Effector CD8-positive, alpha-beta T cell (primary cell): Measurements from ENCODE around the gene GAB2.

Experiments
- DNase-seq: peaks from one replicate; lab custom pipeline; 2025; lab: John Stamatoyannopoulos, UW

The GAB2 gene

DNA sequence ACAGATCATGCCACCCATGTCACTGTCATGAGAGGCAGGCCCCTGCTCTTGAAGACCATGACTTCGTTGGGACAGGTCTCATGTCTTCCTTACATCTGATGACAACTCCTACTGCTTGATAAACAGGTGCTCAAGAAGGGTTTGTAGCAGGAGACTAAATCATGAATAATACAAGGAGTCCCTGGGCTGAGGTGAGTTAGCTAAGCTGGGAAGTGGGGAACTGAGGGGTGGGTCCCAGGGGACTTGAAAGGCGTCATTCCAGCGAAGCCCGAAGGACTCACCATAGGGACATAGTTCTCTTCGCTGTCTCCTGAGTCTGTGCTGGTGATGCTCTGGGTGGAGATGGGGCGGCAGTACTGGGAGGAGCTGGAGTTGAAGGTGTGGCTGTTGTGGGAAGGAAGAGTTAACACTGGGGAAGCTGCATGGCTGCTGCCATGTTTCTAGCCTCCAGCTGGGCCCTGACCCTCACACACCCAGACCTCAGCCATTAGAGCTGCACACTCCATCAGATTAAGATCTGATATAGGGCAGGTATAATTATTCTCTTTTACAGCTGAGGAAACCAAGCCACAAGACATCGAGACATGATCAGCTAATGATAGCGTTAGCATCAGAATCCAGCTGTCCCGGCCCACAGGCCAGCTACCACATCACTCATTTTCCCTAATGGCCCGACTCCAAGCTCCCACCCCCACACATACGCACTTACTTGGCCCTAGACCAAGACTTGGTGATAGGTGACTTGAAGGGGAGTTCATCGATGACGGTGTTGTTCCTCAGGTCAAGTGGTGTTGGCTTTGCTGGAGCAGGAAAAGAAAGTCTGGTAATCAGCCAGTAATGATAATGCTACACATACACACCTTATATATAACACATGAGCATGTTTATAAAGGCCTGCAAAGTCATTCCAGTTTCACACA is 196.0 kb downstream of the GAB2 start:
- DNase-seq: no peak

DNA sequence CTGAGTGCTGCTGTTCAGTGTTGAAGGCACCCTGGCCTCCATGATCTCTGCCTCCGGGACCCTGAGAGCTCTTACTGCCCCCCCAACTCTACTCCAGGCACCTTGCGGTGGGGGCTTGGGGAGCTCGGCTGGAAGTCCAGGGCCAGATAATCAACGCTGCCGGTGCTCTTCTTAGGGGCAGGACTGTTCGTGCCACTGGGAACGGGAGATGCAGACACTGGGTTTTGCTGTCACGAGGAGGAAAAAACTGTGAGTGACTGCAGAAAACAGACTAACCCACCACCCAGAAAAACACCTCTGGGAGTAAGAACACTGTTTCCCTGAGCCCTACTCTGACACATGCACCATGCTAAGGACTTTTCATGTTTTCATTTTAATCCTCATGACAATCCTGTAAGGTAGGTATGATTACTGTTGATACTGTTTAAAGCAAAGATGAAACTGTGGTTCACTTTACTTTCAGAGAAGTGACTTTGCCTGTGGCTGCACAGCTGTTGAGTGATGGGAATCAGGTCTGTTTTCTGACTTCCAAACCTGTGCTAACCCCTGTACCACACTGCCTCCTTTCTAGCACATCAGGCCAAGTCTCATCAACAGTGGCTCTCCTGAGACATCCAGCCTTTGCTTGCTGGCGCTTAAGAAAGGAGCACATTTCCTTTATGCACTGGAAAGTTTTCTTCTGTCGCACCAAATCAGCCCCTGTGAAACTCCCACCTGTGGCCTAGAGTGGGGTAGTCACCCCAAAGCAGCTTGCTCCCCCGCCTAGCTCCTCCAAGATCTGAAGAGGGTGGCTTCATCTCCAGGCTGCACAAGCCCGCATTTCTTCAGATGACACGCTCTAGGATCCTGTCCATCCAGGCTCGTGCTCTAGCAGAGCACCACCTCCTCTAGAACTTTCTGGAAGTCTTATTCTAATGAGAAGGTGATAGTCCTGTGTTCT is 197.1 kb downstream of the GAB2 start:
- DNase-seq: no peak

DNA sequence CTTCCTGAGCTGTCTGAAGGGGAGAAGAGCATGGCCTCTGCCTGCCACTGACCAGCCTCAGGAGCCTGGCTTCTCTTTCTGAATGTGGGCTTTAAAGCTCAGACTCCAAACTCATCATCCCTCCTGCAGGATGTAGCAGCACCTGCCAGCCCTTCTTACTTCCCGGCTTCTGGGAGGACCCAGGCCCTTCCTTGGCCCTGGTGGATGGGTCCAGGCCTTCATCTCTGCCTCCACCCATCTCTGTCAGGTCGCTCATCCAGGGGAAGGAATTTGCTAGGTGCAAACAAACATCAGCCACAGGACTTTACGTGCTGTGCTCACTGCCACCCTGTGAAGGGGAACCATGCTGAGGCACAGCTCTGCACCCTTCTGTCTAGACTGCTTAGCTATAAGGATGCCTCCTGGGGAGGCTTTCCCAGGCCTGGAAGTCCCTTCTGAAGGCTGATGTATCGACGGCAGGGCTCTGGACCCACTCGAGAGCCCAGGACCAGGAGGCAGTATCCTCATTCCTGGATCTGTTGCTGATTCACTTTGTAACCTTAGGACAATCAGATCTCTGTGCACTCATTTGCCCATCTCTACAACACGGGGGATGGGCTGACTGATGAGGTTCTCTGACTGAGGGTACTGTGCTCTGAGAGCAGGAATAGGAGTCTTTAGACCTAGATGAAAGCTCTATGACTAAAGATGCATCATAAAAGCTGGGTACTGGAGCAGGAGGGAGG is 198.0 kb downstream of the GAB2 start:
- DNase-seq: no peak

DNA sequence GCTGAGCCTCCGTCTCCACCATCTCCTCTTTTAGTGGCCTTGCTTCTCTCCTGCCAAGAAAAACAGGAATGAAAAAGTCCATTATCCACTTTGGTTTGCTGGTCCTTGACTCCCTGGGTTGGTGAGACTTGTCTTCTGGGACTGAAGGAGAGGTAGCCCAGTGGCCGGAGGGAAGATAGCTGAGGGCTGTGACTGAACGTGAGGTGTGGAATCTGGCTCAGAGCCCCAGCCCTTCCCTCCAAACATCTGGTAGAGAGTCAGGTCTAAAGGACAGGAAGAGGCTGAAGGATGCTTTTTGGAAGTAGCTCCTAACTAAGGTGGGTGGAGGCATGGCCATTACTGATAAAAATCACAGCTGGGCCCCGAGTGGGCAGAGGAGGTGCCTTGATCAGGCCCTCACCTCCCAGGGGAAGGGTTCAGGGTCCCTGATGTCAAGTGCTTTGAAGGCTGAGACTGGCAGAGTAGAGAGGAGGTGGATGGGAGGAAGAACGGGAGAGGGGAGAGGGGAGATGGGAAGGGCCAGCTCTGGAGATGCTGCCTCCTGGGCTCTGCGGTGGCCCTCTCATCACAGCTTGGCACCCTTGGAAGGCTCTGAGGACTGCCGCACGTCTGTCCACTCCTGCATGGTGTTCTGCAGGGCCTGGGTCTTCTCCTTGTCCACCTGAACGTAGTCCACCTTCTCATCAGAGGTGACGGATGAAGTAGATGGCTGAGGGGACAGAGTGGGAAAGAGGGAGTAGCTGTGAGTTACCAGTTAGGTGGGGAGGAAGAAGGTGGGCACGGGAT is 198.7 kb downstream of the GAB2 start:
- DNase-seq: no peak

DNA sequence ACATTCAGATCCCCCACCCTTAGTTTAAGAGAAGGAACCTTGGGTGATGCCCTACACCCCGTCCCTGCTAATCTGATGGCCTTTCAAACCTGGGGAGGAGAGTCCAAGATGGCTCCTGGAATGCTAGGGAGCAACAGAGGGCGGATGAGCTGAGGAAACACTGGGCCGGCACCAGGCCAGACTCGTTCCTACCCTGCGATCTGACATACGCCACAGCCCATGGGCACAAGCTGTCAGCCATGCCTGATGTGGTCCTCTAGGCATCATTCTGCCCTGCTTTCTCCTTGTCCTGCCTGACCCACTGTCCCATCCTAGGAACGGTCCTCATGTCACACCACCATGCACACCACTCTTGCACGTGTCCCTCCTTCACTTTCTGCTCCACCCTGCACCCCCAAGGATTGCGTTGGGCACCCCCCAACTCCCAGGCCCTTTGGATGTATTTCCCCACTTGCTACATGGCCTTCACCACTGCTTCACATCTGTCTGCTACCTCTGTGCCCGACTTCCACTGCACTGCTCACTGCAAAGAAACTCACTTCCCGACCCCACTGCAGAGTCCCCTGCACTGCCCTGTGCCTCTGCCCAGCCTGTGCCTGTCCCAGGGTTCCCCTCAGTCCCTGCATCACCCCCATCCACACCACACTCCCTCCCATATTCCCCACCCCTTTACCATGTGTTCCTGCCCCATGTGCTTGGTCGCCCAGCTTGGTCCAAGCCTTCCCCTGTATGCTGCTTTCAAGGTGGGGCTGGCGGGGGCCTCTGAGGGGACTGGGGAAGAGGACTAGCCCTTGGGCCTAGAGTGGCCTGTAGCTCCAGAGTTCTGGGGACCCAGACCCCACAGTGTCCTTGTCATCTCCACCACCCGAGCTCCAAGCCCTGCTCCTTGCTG is 199.7 kb downstream of the GAB2 start:
- DNase-seq: no peak

DNA sequence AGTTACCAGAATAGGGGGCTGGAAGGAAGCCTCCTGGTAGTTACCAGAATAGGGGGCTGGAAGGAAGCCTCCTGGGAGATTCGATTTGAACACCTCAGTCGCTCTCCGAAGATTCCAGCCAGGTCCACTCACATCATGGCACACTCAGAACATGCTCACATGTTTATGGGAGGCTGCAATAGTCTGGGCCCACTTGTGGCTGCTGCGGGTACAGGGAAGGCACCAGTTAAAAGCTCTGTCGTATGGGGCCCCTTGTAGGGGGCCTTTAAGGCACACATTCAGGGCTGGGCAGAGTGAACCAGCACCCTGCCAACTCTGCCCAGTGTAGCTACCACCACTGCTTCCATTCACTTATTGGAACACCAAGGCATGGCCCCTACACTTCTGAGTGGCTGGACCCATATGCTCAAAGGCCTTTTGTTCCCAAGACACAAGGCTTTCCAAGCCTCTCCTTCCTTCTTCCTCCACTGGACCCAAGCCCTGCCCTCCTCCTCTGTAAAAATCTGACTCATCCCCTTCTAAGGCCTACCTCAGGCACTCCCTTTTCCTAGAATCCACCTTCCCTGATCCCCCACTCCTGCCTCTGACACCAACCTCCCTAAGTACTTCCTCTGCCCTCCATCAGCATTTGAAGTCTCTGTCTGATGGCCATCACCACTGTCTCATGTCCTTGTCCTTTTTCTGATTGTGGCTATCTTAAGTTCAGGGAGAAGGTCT is 200.9 kb downstream of the GAB2 start:
- DNase-seq: no peak

DNA sequence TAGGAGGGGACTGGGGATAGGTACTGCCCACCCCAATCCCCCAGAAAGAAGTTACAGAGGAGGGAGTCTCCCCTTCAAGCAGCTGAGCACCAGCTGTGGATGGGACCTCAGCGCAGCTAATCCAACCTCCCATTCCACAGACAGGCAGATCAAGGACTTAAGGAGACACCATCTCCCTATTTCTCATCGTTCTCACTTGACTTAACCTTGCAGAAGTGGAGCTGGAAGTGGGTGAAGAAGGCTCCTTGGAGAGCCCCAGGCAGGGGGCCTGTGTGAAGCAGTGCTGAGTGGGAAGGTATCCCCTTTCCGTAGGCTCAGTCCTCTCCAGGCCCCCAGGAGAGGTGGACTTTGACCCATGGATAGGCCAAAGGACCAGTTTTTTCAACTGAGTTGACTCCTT is 201.6 kb downstream of the GAB2 start:
- DNase-seq: no peak

DNA sequence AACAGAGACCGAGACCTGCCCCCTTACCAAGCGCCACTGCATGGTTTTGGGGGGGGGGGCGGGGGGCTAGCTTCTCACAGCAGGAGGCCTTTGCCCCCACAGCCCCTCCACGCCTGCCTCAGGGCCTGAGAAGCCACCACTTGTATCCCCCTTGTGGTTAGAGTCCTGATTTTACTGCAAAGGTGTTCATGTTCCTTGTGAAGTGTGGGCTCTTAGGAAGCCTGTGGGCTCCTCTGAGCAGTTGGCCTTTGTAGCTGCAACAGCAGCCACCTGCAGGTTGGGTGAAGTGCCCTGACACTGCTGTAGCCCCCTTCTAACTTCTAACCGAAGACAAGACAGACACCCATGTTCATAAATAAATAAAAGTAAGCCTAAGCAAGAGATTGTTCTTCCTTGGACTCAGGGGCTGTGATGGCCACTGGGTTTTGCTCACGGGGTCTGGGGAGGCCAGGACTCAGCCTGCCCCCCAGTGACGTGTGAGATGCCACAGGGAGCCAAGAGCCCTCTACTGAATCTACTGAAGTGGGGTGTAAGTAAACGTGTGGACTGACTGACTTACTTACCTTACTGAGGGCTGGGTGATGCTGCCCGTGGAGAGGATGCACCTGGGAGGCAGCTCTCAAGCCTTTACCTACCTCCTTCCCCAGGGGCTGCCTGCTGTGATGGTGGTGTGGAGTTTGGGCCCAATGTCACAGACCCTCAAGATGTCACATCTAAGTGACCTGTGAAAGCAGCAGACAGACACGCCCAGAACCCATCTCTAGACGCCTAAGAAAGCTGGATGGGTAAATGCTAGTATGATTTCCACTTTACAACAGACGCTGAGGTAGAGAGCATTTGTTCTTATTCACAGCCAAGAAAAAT is 203.1 kb downstream of the GAB2 start:
- no peak for DNase-seq

DNA sequence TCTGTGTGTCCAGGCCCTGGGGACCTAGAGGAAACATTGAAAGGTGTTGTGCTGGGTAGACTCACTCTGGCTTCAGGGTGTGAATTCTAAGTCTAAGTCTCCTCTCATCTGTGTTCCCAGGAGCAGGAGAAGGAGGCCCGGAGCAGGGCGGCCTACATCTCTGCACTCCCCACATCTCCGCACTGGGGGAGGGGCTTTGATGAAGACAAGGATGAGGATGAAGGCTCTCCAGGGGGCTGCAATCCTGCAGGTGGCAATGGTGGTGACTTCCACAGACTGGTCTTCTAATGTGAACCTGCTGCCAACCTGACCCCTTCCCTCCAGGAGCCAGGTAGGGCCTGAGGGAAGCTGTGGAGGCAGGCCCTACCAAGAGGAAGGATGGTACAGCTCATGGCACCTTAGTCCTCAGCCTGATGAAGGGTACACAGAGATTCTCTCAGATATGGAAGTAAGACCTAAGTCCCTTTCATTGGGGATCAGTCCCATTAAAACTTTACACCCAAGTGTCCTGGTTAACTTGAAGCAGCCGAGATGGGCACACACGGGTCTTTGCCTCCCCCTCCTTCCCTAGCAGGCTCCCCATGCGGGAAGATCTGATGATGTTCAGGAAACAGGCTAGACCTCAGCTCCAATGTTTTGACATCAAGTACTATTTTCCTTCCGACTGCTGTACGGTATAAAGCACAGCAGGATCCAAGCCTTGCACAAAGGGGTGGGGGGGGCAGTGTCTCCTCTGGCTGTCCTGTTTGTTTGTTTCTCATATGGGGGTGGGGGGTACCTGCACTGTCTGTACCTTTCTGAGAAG is 203.9 kb downstream of the GAB2 start:
- DNase-seq: no peak

DNA sequence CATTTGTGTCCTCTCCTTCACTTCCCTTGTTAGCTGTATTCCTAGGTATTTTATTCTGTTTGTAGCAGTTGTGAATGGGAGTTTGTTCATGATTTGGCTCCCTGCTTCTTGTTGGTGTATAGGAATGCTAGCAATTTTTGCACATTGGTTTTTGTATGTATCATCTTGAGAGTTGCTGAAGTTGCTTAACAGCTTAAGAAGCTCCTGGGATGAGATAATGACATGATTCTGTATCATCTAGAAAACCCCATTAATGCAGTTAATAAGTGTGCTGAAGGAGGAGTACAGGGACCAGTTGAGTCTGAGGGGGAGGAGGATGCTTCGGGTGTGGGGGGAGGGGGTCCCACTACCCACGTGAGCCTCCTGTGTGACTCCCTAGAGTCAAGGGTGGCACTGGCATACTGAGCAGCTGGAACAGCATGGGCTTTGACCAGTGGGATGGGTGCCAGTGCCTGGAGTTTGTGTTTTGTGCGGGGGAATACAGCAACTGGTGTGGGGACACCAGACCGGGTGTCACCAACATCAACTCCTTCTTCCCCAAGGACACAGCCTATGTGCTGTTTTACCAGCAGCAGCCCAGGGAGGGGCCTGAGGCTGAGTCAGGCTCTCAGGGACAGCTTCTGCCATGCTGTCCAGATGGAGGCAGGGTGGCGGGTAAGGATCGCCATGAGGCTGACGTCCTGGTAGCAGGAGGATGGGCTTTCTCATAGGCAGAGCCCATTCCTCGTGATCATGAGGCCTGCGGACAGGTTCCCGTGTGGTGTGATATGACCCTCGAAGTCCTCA is 204.8 kb downstream of the GAB2 start:
- DNase-seq: no peak

DNA sequence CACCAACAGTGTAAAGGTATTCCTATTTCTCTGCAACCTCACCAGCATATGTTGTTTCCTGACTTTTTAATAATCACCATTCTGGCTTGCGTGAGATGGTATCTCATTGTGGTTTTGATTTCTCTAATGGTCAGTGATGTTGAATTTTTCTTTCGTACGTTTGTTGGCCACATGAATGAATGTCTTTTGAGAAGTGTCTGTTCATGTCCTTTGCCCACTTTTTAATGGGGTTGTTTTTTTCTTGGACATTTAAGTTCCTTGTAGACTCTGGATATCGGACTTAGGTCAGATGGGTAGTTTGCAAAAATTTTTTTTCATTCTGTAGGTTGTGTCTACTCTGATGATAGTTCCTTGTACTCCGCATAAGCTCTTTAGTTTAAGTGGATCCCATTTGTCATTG is 206.1 kb downstream of the GAB2 start:
- DNase-seq: no peak

DNA sequence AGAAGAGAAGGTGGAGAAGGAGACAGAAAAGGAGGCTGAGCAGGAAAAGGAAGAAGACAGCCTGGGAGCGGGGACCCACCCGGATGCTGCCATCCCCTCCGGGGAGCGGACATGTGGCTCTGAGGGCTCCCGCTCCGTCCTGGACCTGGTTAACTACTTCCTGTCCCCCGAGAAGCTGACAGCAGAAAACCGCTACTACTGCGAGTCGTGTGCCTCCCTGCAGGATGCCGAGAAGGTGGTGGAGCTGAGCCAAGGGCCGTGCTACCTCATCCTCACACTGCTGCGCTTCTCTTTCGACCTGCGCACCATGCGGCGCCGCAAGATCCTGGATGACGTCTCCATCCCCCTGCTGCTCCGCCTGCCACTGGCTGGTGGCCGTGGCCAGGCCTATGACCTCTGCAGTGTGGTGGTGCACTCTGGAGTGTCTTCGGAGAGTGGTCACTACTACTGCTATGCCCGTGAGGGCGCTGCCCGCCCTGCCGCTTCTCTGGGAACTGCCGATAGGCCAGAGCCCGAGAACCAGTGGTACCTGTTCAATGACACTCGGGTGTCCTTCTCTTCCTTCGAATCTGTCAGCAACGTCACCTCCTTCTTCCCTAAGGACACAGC is 207.5 kb downstream of the GAB2 start:
- no peak for DNase-seq

DNA sequence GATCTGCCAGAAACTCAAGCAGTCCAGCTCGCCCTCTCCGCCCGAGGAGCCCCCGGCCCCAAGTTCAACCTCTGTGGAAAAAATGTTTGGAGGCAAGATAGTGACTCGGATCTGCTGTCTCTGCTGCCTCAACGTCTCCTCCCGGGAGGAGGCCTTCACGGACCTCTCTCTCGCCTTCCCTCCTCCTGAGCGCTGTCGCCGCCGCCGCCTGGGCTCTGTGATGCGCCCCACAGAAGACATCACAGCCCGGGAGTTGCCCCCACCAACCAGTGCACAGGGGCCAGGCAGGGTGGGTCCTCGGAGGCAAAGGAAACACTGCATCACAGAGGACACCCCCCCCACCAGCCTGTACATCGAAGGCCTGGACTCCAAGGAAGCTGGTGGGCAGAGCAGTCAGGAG is 208.1 kb downstream of the GAB2 start:
- DNase-seq: no peak

DNA sequence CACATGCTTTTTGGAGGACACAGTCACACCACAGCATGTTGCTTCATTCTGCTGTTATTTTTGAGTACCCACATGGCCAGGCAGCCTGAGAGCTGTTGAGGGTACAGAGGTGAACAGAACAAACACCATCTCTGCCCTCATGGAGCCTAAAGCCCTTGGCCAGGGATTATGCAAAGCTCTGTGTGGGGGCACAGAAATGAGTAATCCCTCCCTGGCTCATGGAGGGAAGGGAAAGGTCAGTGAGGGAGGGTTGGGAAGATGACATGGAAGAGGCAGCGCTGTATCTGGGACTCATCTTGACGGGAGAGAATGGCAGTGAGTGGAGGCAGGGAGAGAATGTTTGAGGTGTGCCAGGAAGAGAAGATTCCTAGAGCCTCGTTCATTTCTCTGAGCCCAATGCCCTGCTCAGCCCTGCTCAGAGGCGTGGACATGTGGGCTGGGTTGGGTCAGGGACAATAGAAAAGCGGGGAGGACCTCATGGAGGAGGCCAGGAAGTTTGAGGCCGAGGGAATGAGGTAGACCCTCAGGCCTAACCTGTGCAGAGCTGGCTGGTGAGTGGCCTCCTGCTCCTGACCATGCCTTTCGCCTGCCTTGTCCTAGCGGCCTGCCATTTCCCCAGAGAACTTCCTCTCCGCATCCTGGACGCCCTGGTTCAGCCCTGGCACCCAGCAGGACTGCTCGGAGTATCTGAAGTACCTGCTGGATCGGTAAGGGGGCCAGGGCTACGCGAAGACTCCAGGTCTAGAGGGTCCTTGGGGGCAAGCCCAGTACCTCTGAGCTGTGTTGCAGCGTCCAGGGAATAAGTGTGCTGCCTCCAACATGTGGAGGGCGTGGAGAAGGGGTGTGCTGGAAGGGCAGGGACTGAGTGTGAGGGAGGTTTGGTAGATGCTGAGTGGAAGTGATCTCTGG is 209.1 kb downstream of the GAB2 start:
- no peak for DNase-seq

DNA sequence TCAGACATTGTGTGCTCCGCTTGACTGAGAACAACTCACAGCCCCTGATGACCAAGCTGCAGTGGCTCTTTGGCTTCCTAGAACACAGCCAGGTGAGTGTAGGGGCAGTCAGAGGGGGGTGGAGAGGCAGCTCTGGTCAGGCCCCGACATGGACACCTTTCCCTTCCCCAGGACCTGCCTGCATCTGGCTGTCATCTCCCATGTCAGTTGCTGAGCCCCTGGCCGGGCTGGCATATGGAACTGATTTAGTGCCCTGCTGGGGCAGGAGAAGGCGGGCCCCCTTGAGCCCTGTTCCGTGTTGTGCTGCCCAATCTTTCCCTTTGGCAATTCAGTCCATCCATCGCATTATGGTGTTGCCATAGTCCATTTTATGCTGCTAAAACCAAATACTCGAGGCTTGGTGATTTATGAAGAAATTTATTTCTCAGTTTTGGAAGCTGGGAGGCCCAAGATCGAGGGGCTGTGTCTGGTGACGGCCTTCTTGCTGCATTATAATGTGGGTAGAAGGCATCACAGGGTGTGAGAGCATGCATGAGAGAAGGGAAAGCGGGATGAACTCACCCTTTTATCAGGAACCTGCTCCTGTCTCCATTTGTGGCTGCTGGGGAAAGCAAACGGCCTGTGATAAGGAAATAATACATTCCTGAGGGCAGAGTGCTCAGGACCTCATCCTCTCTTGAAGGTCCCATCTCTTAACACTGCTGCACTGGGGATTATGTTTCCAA is 209.9 kb downstream of the GAB2 start:
- DNase-seq: no peak
